Suppressor macrophage (primary cell): ENCODE measurements around the gene TANK.

ENCODE experiments used
- DNase-seq, 4 experiments: peaks; one replicate each; pipeline ENCODE4 v3.0.0-alpha.2; 2020 to 2022

TANK gene

DNA sequence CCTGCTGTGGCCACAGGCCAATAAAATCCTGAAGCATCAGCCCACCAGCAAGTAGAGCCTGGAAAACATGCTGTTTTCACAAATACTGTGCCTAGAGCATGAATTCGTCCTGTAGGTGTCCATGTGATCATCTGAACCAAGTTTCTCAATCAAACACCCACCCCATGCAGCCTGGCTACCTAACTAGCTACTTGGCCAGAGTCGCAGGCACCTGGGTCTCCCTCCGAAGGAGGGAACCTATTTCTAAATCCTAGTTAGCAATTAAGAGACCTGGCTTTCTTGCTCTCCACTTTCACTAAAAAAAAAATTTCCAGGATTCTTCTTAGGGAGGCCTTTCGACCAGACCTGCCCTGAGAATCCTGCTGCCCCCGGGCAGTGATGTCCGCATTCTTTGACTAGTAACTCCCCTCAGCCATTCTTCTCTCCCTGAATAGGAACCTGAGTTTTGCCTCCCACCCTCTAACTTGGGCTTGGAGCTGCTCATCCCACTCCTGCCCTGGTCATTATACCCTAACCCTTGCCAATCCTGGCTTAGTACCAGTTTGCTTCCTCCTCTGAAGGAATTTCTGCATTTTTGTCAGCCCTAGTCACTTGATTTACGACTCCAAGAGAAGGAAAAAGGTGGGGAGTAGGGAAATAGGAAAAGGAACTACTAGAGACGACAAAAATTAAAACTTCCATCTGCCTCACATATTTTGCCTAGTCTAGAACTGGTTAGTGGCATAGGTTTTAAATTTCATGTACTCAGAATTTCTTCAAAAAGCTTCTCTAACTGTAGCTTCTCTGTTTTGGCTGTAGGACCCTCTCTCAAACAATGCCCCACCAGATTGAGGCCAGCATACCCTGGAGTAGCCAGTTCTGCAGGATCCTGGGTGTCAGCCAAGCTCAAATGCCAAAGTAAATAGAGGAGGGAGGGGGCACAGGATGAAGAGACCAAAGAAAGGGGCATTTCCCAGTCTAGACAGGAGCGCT is 25.4 kb upstream of the TANK start:
- DNase-seq = peak; percentile 20 to 61 (median 54)

GRCh38 chr2:161135951-161136593 is 24.2 kb upstream of the TANK start:
- DNase-seq = peak in 2 of 4 experiments; percentile 17 to 32

DNA sequence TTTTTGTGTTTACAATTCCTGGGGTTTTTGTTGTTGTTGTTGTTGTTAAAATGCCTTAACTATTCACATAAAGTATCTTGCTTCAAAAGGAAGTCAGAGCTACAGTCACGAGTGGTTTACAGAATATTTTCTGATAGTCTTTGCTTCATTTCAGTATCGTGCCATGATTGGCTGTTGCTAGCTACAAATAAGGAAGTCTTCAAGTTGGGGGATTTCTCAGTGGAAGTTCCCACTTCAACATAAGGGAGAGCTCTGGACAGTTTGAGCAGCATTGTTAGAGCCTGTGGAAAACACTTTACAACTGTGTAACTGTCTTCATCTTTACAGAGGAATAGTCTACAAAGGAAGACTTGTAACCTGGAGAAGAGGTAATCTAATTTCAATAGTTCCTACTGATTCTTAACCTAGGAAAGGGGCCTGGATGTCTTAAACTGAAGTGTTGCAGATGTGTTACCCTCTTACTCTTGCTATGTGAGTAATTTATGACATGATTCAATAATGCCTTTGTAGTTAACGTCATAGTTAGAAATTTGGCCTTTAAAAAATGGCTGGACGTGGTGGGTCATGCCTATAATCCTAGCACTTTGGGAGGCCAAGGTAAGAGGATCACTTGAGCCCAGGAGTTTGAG is 23.4 kb upstream of the TANK start:
- DNase-seq = peak; percentile 79 to 96 (median 91)

DNA sequence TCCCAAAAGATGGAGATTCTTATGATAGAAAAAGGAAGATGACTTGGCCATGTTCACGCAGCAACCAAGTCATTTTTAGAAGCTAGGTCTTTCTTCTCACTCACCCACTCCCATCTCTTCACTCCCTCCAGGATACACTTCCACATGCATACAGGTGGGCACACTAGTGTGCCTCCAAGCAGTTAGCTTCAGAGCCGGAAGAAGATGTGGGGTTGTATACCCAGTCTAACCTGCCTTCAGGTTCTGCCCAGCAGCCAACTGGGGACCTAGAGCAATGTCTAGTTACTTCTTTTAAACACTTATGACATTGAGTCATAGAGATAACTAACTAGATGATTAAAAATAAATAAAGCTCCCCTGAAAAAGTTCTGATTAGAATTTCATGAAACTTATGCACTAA is 21.8 kb upstream of the TANK start:
- peak in 2 of 4 experiments; percentile 16 to 20 for DNase-seq

DNA sequence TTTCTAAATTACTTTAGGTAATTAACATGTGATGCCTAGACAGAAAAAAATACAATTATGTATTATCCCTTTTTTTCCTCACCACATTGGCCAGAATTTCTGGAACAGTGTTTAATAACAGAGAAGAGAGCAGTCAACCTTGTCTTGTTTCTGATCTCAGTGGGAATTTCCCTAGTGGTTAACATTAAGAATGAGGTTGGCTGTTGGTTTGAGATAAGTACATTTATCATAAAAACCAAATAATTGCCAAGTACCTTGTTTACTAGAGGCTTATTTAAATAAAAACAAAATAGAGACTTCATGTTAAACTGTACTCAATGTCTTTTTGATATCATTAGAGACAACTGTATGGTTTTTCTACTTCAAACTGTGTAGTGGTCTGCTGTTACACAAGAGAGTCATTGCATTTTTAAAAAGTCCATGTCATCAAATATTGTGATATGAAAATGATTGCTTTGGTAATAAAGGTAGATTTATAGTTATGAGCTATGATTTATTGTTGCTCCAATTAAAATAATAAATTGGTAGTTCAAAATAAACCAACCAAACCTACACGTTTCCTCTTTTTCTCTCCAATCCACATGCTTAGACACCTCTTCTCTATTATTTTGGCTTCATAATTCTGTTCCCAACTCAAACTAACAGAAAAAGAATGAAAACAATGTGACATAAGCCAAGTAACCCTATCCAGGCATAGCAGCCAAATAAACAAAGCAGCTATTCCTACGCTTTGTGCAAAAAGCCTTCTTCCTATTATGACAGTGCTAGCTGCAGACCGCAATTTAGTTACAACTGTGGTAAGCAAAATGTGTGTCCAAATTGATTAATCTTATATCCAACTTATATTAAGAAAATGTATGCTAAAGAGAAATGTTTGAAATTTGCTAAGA is 20.9 kb upstream of the TANK start:
- peak; percentile 29 to 70 (median 56) for DNase-seq

- peak in 1 of 4 experiments; percentile 28 for DNase-seq
Observed at GRCh38 chr2:161141033-161141432, 19.2 kb upstream of the TANK start.

DNA sequence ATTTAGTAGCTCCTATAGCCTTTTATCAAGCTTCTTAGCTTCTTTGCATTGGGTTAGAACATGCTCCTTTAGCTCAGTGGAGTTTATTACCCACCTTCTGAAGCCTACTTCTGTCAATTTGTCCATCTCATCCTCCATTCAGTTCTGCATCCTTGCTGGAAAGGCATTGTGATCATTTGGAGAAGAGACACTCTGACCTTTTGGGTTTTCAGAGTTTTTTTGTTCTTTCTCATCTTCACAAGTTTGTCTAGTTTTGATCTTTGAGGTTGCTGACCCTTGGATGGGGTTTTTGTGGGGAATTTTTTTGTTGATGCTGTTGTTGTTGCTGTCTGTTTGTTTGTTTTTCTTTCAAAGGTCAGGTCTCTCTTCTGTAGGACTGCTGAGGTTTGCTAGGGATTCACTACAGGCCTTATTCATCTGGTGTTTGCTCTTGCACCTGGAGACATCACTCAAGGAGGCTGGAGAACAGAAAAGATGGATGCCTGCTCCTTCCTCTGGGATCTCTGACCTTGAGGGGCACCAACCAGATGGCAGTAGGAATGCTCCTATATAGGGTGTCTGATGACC is 13.9 kb upstream of the TANK start:
- no peak for DNase-seq

DNA sequence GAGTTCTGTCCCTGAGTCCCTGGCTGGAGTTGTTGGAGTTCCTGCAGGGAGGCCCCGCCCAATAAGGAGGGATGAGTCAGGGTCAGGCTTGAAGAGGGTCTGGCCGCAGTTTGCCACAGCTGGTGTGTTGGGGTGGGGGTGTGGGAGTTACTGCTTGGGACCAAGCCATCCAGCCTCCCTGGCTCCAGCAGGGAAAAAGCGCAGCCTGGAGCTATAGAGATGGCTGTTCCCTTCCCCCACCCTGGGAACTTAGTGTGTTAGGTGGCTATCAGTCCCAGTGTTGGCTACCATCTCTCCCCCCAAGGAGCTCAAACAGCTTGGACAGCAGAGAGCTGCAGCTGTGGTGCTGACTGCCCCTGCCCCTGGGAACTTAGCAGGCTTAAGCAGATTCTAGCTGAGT is 13.2 kb upstream of the TANK start:
- no peak for DNase-seq

DNA sequence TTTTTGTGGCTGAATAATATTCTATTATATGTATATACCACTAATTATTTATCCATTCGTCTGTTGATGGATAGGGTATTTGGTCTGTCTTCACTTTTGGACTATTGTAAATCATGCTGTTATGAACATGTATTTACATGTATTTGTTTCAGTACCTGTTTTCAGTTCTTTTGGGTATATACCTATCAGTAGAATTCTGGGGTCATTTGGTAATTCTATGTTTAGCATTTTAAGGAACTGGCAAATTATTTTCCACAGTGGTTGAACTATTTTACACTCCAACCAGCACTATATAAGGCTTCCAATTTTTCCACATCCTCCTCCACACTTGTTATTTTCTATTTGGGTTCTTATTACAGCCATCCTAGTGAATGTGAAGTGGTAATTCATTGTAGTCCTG is 12.4 kb upstream of the TANK start:
- no peak for DNase-seq

DNA sequence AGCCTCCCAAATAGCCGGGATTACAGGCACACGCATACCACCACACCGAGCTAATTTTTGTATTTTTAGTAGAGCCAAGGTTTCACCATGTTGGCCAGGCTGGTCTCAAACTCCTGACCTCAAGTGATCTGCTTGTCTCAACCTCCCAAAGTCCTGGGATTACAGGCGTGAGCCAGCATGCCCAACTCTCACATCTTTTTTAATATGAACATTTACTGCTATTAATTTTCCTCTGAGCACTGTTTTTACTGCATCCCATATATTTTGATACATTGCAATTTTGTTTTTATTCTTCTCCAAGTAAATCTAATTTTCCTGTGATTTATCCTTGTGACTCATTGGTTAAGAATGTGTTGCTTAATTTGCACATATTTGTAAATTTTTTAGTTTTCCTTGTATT is 9.5 kb upstream of the TANK start:
- no peak for DNase-seq

DNA sequence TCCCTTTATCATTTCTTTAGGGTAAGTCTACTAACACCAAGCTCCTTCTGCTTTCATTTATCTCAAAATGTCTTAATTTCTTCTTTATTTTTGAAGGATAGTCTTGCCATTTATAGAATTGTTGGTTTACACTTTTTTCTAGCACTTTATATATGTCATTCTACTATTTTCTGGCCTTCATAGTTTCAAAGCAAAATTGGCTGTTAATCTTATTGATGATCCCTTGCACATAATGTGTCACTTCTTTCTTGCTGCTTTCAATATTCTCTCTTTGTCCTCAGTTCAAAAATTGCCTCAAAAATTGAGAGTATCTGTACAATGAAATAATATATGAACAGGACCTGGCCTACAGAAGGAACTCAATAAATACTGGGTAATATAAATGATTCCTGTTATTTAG is 7.9 kb upstream of the TANK start:
- DNase-seq = no peak

DNA sequence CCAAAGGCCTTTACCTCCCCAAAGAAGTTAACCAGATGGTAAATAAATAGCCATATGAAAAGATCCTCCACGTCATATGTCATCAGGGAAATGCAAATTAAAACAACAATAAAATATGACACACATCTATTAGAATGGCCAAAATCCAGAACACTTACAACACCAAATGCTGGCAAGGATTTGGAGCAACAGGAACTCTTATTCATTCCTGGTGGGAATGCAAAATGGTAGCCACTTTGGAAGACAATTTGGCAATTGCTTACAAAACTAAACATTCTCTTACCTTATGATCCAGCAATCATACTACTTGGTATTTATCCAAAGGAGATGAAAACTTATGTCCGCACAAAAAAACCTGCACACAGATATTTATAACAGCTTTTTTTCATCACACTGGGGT is 1.3 kb upstream of the TANK start:
- no peak for DNase-seq

GRCh38 chr2:161159456-161160225 is 587 bp upstream of the TANK start:
- no peak for DNase-seq

DNA sequence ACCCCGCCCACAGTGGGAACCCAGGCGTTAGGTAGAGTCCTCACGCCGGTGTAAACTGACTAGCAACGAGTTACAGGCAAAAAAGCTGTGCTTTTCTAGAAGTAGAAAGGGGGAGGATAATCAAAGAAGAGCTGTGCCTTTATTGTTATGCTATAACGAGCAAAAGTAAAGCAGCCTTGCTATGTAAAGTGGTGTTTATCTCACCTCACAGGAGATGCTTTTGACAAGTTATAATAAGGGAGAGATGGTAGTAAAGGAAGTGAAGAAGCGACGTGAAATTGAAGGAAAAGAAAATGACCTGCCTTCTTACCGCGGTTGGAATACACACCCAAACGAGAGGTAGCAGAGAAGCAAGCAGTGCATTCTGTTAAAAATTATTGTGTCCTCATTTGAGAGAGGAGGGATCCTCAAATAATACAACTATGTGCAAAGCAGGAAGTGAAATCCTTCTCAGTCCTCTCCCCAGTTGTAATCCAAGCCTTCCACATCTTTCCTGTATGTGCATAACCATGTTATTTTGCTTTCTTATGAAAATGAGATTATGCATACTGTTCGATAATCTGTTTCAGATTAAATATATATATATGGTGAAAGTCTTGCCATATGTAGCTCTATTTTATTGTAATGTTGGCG is 962 bp downstream of the TANK start:
- DNase-seq = peak in 3 of 4 experiments; percentile 24 to 50 (median 43)

DNA sequence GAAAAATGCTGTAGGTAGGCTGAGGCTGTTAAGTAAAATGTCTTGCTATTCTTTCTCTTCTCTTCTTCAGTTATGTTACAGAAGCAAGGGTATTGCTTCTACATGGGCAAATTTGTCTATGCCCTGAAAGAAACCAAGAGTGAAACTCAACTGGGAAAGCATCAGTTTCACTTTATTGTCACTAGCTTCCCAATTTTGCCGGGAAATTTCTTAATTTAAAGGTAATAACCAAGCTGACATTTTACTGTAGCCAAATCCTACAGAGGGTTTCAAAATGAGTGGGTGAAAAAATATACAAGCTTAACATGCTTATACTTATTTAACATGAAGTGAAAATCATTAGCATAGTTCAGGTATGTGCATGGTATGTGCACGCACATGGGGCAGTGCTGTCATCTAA is 3.2 kb downstream of the TANK start:
- no peak for DNase-seq

GRCh38 chr2:161164161-161164560 is 3.9 kb downstream of the TANK start:
- DNase-seq = no peak

DNA sequence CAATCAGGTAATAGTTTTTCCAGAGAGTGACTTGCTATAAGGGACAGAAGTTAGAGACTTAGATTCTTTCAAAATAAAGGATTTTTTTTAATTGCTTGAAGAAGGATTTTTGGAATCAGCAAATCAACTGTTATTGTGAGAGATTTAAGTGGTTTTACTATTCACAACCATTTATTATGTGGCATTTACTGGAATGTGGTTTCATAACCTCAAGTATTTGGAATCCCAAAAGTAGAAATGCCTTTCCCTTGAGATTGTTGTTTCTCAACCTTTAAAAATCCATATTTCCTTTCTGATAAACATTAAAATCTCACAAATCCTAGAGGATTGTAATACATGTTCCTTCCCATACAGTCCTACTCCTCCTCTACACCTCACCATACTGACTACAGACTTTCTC is 5.0 kb downstream of the TANK start:
- DNase-seq = no peak

GRCh38 chr2:161165811-161166210 is 5.6 kb downstream of the TANK start:
- peak; percentile 47 to 84 (median 72) for DNase-seq

- DNase-seq = peak in 1 of 4 experiments; percentile 13
Observed at GRCh38 chr2:161166538-161167409, 6.5 kb downstream of the TANK start.

GRCh38 chr2:161169335-161169734 is 9.1 kb downstream of the TANK start:
- no peak for DNase-seq
